ENCODE data around the gene PTDSS2. TPM values are rescaled to one million over a fixed set of nuclear protein-coding genes. Genes with fewer than 3 reads are reported as not detected.

PTDSS2 gene
- total and polyA plus RNA-seq, 9 of the 15 experiments (the other 6 are each of a cell fraction or from before 2014, with no cell fraction given), result 0.45 to 53.9 (median 17.2) TPM

DNA sequence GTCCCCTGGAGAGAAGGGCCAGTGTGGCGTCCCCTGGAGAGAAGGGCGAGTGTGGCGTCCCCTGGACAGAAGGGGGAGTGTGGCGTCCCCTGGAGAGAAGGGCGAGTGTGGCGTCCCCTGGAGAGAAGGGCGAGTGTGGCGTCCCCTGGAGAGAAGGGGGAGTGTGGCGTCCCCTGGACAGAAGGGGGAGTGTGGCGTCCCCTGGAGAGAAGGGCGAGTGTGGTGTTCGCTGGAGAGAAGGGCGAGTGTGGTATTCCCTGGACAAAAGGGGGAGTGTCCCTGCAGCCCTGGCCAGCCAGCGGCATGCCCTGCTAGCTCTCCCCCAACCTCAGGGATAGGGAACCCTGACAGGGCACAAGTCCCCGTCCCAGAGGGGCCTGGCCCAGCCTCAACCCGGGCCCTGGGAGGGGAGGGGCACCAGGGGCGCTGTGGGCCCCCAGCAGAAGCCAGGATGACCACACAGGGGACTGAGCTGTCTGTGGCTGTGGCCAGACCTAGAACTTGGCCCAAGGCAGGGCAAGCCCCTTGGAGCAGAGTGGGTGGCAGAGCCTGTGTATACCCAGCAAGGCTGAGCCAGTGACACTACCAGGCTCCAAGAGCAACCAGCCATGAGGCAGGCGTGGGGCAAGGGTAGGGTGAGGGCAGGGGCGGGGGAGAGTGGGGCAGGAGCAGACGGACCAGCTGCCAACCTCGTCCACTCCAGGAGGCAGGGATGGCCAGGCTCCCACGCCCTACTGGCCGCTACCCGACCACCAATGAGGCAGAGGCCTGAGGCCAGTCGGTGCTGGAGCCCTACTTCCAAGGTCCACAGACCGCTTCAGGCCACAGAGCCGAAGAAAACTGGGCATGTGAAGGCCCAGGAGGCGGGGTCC lies 81.1 kb downstream of the PTDSS2 start:
- POLR2A ChIA-PET, result interaction anchor here (0.8 kb wide), 1 partner anchor 13 kb away, joined by 3 read pairs; no protein-coding TSS in a partner anchor

DNA sequence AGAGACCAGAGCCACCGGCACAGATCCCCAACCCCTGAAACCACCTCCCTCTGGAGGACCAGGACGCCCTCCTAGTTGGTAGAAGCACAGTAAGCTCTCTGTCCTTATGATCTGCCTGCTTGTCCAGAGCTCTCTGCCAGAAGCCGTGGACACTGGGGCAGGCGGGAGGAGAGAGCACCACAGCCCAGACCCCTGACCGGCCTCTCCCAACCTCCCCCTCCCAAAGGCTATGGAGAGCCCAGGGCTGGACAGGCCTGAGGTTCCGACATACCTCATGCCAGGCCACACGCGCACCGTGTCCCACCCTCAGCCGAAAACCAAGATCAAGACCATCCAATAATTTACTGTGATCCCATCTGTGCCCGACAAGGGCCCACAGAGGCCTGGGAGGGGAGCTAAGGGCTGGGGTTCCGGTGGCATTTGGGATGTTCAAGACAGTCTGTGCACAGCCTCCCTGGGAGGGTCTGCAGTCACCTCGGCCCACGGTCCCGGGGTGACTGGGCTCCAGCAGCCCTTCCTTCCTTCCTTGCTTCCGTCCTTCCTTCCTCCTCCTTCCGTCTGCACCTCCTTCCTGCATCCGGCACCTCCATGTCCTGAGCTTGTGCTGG lies 81.9 kb downstream of the PTDSS2 start:
- Histone ChIP-seq H4K20me1 (replicated peaks; ENCODE audit: control insufficient read depth, insufficient read depth, low read length) (0 out of 2 replicates have a peak, but pooled peaks cover 4% of the 10 kb centered on the region), H3K4me1 (replicated peaks in 1 of 2; ENCODE audit: control insufficient read depth in 2 of 2, insufficient read depth in 2 of 2, low read length in 2 of 2) (peaks cover 12 to 78% of the 10 kb centered on the region in 2 experiments), H3K79me2 (ENCODE audit: control insufficient read depth, insufficient read depth, low read length) (peaks cover 17% of the 10 kb centered on the region), H3K4me2 (ENCODE audit: insufficient read depth, low read length) (no peak overlapping the region), H3K9ac (ENCODE audit: insufficient read depth in 1 of 2, low read depth in 2 of 2, low read length in 2 of 2) (peak overlapping the region in 1 of 2 experiments; percentile 64; a peak in 1 of 4 replicates), H3K9me1 (ENCODE audit: control insufficient read depth, insufficient read depth, low read length) (no peaks in the 10 kb centered on the region), H3K27ac (ENCODE audit: extremely low read depth, low read depth, low read length) (no peak overlapping the region), H3K4me3 (no peak overlapping the region), H3K27me3 (ENCODE audit: control insufficient read depth in 2 of 2, insufficient read depth in 2 of 2, low read length in 2 of 2) (no peaks in the 10 kb centered on the region), H2AFZ (ENCODE audit: low read depth, low read length) (no peak overlapping the region), H3K36me3 (ENCODE audit: control insufficient read depth, insufficient read depth, low read length) (peaks cover 35% of the 10 kb centered on the region; the same call in 1 of the 3 replicates), H3K9me3 (replicated peaks; ENCODE audit: control insufficient read depth, insufficient read depth, low read depth, low read length) (no peaks in the 10 kb centered on the region)
- DNase-seq (ENCODE audit: extremely low read depth in 1 of 4, low spot score in 3 of 4) (no peak), FAIRE-seq (no peak), ATAC-seq (no peak)
- in situ Hi-C loops (cut with MboI) (no loop called here), intact Hi-C loops (cut with micrococcal nuclease) (no loop called here)
- ChIA-PET CTCF (ENCODE audit: low intra/inter-chr PET ratio) (no interaction called here), POLR2A (interaction anchor here (0.8 kb wide), 2 partner anchors 11 to 14 kb away, joined by 3 to 5 read pairs; no protein-coding TSS in a partner anchor)
- no TSS peak for BruUV-seq (replicated peaks)
- TF ChIP-seq ZSCAN29 (IDR thresholded peaks at IDR 0.05), result no peak
- TF ChIP-seq POLR2A (conservative IDR thresholded peaks at IDR 0.05), result 0 out of 2 replicates have a peak, but pooled peaks have one; percentile 19
- 92% methylated on average over 13 of the region's 18 CpGs for WGBS (ENCODE audit: insufficient coverage, low coverage, missing lambda C conversion rate)

More for the DNA sequence above, 81.1 kb downstream of the PTDSS2 start:
- H3K27me3 ChIP-seq (ENCODE audit: control insufficient read depth in 2 of 2, insufficient read depth in 2 of 2, low read length in 2 of 2), result no peaks in the 10 kb centered on the region
- no peaks in the 10 kb centered on the region for H3K9me1 ChIP-seq (ENCODE audit: control insufficient read depth, insufficient read depth, low read length)
- CTCF ChIA-PET (ENCODE audit: low intra/inter-chr PET ratio), result no interaction called here
- H4K20me1 ChIP-seq (replicated peaks; ENCODE audit: control insufficient read depth, insufficient read depth, low read length), result 0 out of 2 replicates have a peak, but pooled peaks cover 4% of the 10 kb centered on the region
- H3K27ac ChIP-seq (ENCODE audit: extremely low read depth, low read depth, low read length), result no peak overlapping the region
- peak overlapping the region in 1 of 2 experiments; percentile 64; a peak in 1 of 4 replicates for H3K9ac ChIP-seq (ENCODE audit: insufficient read depth in 1 of 2, low read depth in 2 of 2, low read length in 2 of 2)
- ATAC-seq (no peak), FAIRE-seq (no peak), DNase-seq (ENCODE audit: extremely low read depth in 1 of 4, low spot score in 3 of 4) (no peak)
- 97% methylated on average over 6 of the region's 28 CpGs for WGBS (ENCODE audit: insufficient coverage, low coverage, missing lambda C conversion rate)
- no peak overlapping the region for H2AFZ ChIP-seq (ENCODE audit: low read depth, low read length)
- H3K36me3 ChIP-seq (ENCODE audit: control insufficient read depth, insufficient read depth, low read length), result peaks cover 35% of the 10 kb centered on the region; the same call in 1 of the 3 replicates
- peaks cover 5 to 74% of the 10 kb centered on the region in 2 experiments; a peak in 4 of 5 replicates for H3K4me1 ChIP-seq (replicated peaks in 1 of 2; ENCODE audit: control insufficient read depth in 2 of 2, insufficient read depth in 2 of 2, low read length in 2 of 2)
- H3K79me2 ChIP-seq (ENCODE audit: control insufficient read depth, insufficient read depth, low read length), result peaks cover 17% of the 10 kb centered on the region
- intact Hi-C loops (cut with micrococcal nuclease) (no loop called here), in situ Hi-C loops (cut with MboI) (no loop called here)
- BruUV-seq (replicated peaks), result no TSS peak
- H3K4me3 ChIP-seq, result no peak overlapping the region
- H3K4me2 ChIP-seq (ENCODE audit: insufficient read depth, low read length), result no peak overlapping the region
- peak; percentile 64; the same call in 1 of the 2 replicates for TF ChIP-seq POLR2G (IDR thresholded peaks at IDR 0.05; ENCODE audit: low read depth, low read length)
- TF ChIP-seq POLR2A (conservative IDR thresholded peaks at IDR 0.05), result 0 out of 2 replicates have a peak, but pooled peaks have one; percentile 30
- TF ChIP-seq YBX1 (IDR thresholded peaks at IDR 0.05), result no peak
- H3K9me3 ChIP-seq (replicated peaks; ENCODE audit: control insufficient read depth, insufficient read depth, low read depth, low read length), result no peaks in the 10 kb centered on the region
